Measurements from ENCODE around the gene HTD2. TPM values are rescaled to one million over a fixed set of nuclear protein-coding genes. Genes with fewer than 3 reads are reported as not detected.

The HTD2 gene
- total RNA-seq, 4 donors from 2014 or later, result 4.8 to 12.8 (median 6.5) TPM; not detected in 1

GRCh38 chr3:58298190-58298589 is 8.1 kb upstream of the HTD2 start:
- Histone ChIP-seq H3K27me3 (no peaks in the 10 kb centered on the region), H3K27ac (no peak overlapping the region), H3K36me3 (no peaks in the 10 kb centered on the region), H3K4me3 (no peak overlapping the region), H3K4me1 (no peaks in the 10 kb centered on the region), H3K9me3 (peaks cover 0 to 5% (median 0%) of the 10 kb centered on the region in 4 donors)
- TF ChIP-seq CTCF (IDR thresholded peaks at IDR 0.05), result no peak
- no peak for TF ChIP-seq POLR2A (IDR thresholded peaks at IDR 0.05)
- DNase-seq, result no peak

- H3K4me1 ChIP-seq, result no peaks in the 10 kb centered on the region
- no peaks in the 10 kb centered on the region for H3K36me3 ChIP-seq
- peaks cover 0 to 5% (median 0%) of the 10 kb centered on the region in 4 donors for H3K9me3 ChIP-seq
- TF ChIP-seq POLR2A (IDR thresholded peaks at IDR 0.05) (no peak), CTCF (IDR thresholded peaks at IDR 0.05) (no peak)
- DNase-seq, result no peak
- H3K27me3 ChIP-seq, result no peaks in the 10 kb centered on the region
- H3K4me3 ChIP-seq, result no peak overlapping the region
- no peak overlapping the region for H3K27ac ChIP-seq
Observed at GRCh38 chr3:58299075-58299474, 7.2 kb upstream of the HTD2 start.

- DNase-seq, result no peak
- Histone ChIP-seq H3K9me3 (peaks cover 0 to 4% (median 0%) of the 10 kb centered on the region in 4 donors), H3K27ac (no peak overlapping the region), H3K36me3 (no peaks in the 10 kb centered on the region), H3K4me1 (no peaks in the 10 kb centered on the region), H3K27me3 (no peaks in the 10 kb centered on the region), H3K4me3 (no peak overlapping the region)
- TF ChIP-seq POLR2A (IDR thresholded peaks at IDR 0.05) (no peak), CTCF (IDR thresholded peaks at IDR 0.05) (peak in 5 of 6 experiments; percentile 25 to 70 (median 59))
Observed at GRCh38 chr3:58299839-58300516, 6.3 kb upstream of the HTD2 start.

GRCh38 chr3:58307639-58308215 is 1.4 kb downstream of the HTD2 start:
- H3K27ac ChIP-seq, result peak overlapping the region; percentile 84 to 98 (median 96)
- peak overlapping the region; percentile 61 to 99 (median 72) for H3K4me3 ChIP-seq
- no peaks in the 10 kb centered on the region for H3K9me3 ChIP-seq
- TF ChIP-seq POLR2A (IDR thresholded peaks at IDR 0.05), result no peak
- TF ChIP-seq CTCF (IDR thresholded peaks at IDR 0.05), result peak in 5 of 6 experiments; percentile 39 to 59 (median 53)
- peaks cover 0 to 26% (median 4%) of the 10 kb centered on the region in 4 donors for H3K4me1 ChIP-seq
- peaks cover 0 to 34% (median 0%) of the 10 kb centered on the region in 3 donors for H3K36me3 ChIP-seq
- no peaks in the 10 kb centered on the region for H3K27me3 ChIP-seq
- peak in 2 of 3 donors; percentile 72 to 75 for DNase-seq

GRCh38 chr3:58308728-58309127 is 2.4 kb downstream of the HTD2 start:
- H3K27me3 ChIP-seq, result no peaks in the 10 kb centered on the region
- no peak for TF ChIP-seq POLR2A (IDR thresholded peaks at IDR 0.05)
- no peak for TF ChIP-seq CTCF (IDR thresholded peaks at IDR 0.05)
- DNase-seq, result peak in 1 of 3 donors; percentile 44
- H3K27ac ChIP-seq, result peak overlapping the region in 1 of 4 donors; percentile 5
- H3K4me3 ChIP-seq, result no peak overlapping the region
- H3K4me1 ChIP-seq, result peaks cover 0 to 26% (median 4%) of the 10 kb centered on the region in 4 donors
- no peaks in the 10 kb centered on the region for H3K9me3 ChIP-seq
- peaks cover 0 to 44% (median 0%) of the 10 kb centered on the region in 3 donors for H3K36me3 ChIP-seq

All from Peyer's patch (tissue), 4 donors.